H1 (cell line): Measurements from ENCODE around the gene WHAMM.

ENCODE experiments used
- CBX5 ChIP-seq: fragments of 300-800, 300-1000 bp; sonication (generic); IDR thresholded peaks from 2 replicates; pipeline ENCODE4 v1.7.1; 2016; ENCODE audit warnings: antibody characterized with exemption, low read length, low read depth
- CTCF ChIP-seq, 3 experiments: IDR thresholded peaks; 1 replicate in 2 of 3; 2 replicates in 1 of 3; pipeline versions ENCODE4 v1.5.1 to v1.6.1; 2011; ENCODE audit warnings: low read length in 3 of 3, mild to moderate bottlenecking in 3 of 3, inconsistent platforms in 2 of 3, low read depth in 1 of 3, moderate library complexity in 1 of 3; ENCODE audit not compliant: insufficient read depth in 1 of 3; ENCODE audit errors: control extremely low read depth in 1 of 3
- EZH2 ChIP-seq: fragments of 200-600 bp; sonication (generic); IDR thresholded peaks from 2 replicates; pipeline ENCODE4 v1.7.1; 2012; ENCODE audit warnings: low read depth, mild to moderate bottlenecking, moderate library complexity, low read length, inconsistent platforms; ENCODE audit not compliant: severe bottlenecking
- JUND ChIP-seq: IDR thresholded peaks from 2 replicates; pipeline ENCODE4 v1.6.1; 2011; ENCODE audit warnings: mild to moderate bottlenecking, improper control_type of control experiment, low read length
- MAX ChIP-seq: IDR thresholded peaks from 2 replicates; pipeline ENCODE4 v1.6.1; 2012; ENCODE audit warnings: inconsistent platforms
- RAD21 ChIP-seq, 2 experiments: IDR thresholded peaks in 1 of 2; conservative IDR thresholded peaks in 1 of 2; 2 replicates each; pipeline ENCODE4 v1.6.1; 2011; ENCODE audit warnings: low read depth in 2 of 2, low read length in 2 of 2, improper control_type of control experiment in 1 of 2, inconsistent platforms in 1 of 2, mild to moderate bottlenecking in 1 of 2, moderate library complexity in 1 of 2
- SIX5 ChIP-seq: IDR thresholded peaks from 2 replicates; pipeline ENCODE4 v1.6.1; 2011; ENCODE audit warnings: mild to moderate bottlenecking, low read depth, low read length
- SP2 ChIP-seq: IDR thresholded peaks from 2 replicates; pipeline ENCODE4 v1.6.1; 2012; ENCODE audit warnings: mild to moderate bottlenecking, low read length, inconsistent platforms

GRCh38 chr15:82848241-82848993 is 39.0 kb downstream of the WHAMM start:
- TF ChIP-seq SP2: no peak
- no peak for TF ChIP-seq EZH2
- TF ChIP-seq CTCF (IDR thresholded peaks at IDR 0.05; ENCODE audit: control extremely low read depth in 1 of 3, insufficient read depth in 1 of 3, low read depth in 1 of 3, low read length in 3 of 3): no peak
- TF ChIP-seq MAX: no peak
- TF ChIP-seq SIX5: no peak
- no peak for TF ChIP-seq RAD21 (IDR thresholded peaks at IDR 0.05 in 1 of 2, conservative IDR thresholded peaks at IDR 0.05 in 1 of 2; ENCODE audit: low read depth in 2 of 2, low read length in 2 of 2)
- TF ChIP-seq JUND: no peak
- TF ChIP-seq CBX5: no peak
